ENCODE measurements around the gene TMCO1. TPM values are rescaled to one million over a fixed set of nuclear protein-coding genes. Genes with fewer than 3 reads are reported as not detected.
"Not testable (repeated sequence)": the region's sequence is repeated elsewhere in the genome, so short reads cannot be mapped to it uniquely, and the experiment has no call there.

Gene TMCO1
- total RNA-seq, 4 donors from 2014 or later, result 29.7 to 183 (median 72.9) TPM

- Histone ChIP-seq H3K9me3 (no peaks in the 10 kb centered on the region), H3K27me3 (no peaks in the 10 kb centered on the region), H3K27ac (no peak overlapping the region), H3K4me3 (no peak overlapping the region), H3K36me3 (peaks cover 0 to 16% (median 0%) of the 10 kb centered on the region in 3 donors), H3K4me1 (peaks cover 0 to 17% (median 10%) of the 10 kb centered on the region in 4 donors)
- no peak for DNase-seq
- TF ChIP-seq CTCF (IDR thresholded peaks at IDR 0.05) (no peak), POLR2A (IDR thresholded peaks at IDR 0.05) (no peak)
These were observed 73.6 kb downstream of the TMCO1 start for GRCh38 chr1:165695031-165695430.

GRCh38 chr1:165688046-165688445 lies 80.6 kb downstream of the TMCO1 start:
- Histone ChIP-seq H3K4me1 (no peaks in the 10 kb centered on the region), H3K9me3 (no peaks in the 10 kb centered on the region), H3K36me3 (peaks cover 0 to 20% (median 0%) of the 10 kb centered on the region in 3 donors), H3K4me3 (no peak overlapping the region), H3K27ac (no peak overlapping the region), H3K27me3 (no peaks in the 10 kb centered on the region)
- TF ChIP-seq CTCF (IDR thresholded peaks at IDR 0.05) (no peak), POLR2A (IDR thresholded peaks at IDR 0.05) (no peak)
- DNase-seq, result no peak

- no peaks in the 10 kb centered on the region for H3K9me3 ChIP-seq
- DNase-seq, result no peak
- H3K36me3 ChIP-seq, result peaks cover 0 to 31% (median 0%) of the 10 kb centered on the region in 3 donors
These were observed 81.7 kb downstream of the TMCO1 start for GRCh38 chr1:165686971-165687433.

GRCh38 chr1:165686121-165686970 lies 82.3 kb downstream of the TMCO1 start:
- no peaks in the 10 kb centered on the region for H3K9me3 ChIP-seq
- no peaks in the 10 kb centered on the region for H3K27me3 ChIP-seq
- peak in 1 of 3 donors; percentile 53 for DNase-seq
- TF ChIP-seq CTCF (IDR thresholded peaks at IDR 0.05) (no peak), POLR2A (IDR thresholded peaks at IDR 0.05) (no peak)
- H3K36me3 ChIP-seq, result peaks cover 0 to 37% (median 0%) of the 10 kb centered on the region in 3 donors
- H3K4me3 ChIP-seq, result no peak overlapping the region
- H3K4me1 ChIP-seq, result no peaks in the 10 kb centered on the region
- no peak overlapping the region for H3K27ac ChIP-seq

More at GRCh38 chr1:165686971-165687433, 81.7 kb downstream of the TMCO1 start:
- Histone ChIP-seq H3K4me3 (no peak overlapping the region), H3K4me1 (no peaks in the 10 kb centered on the region), H3K27ac (no peak overlapping the region), H3K27me3 (no peaks in the 10 kb centered on the region)
- TF ChIP-seq CTCF (IDR thresholded peaks at IDR 0.05), result no peak
- TF ChIP-seq POLR2A (IDR thresholded peaks at IDR 0.05), result no peak

GRCh38 chr1:165683848-165684485 lies 84.7 kb downstream of the TMCO1 start:
- H3K27ac ChIP-seq, result no peak overlapping the region
- no peak for TF ChIP-seq CTCF (IDR thresholded peaks at IDR 0.05)
- no peak for TF ChIP-seq POLR2A (IDR thresholded peaks at IDR 0.05)
- H3K4me1 ChIP-seq, result no peaks in the 10 kb centered on the region
- H3K27me3 ChIP-seq, result no peaks in the 10 kb centered on the region
- H3K4me3 ChIP-seq, result no peak overlapping the region
- no peaks in the 10 kb centered on the region for H3K9me3 ChIP-seq
- no peak for DNase-seq
- H3K36me3 ChIP-seq, result peaks cover 0 to 53% (median 0%) of the 10 kb centered on the region in 3 donors

- not testable (repeated sequence) for DNase-seq, H3K4me1 ChIP-seq, H3K4me3 ChIP-seq, H3K9me3 ChIP-seq, H3K27ac ChIP-seq, H3K27me3 ChIP-seq
- H3K36me3 ChIP-seq, result peaks cover 0 to 74% (median 0%) of the 10 kb centered on the region in 3 donors
These were observed 87.9 kb downstream of the TMCO1 start for GRCh38 chr1:165680773-165681172.

All from Peyer's patch (tissue), 4 donors.